GM23338 (cell line): ENCODE measurements around the gene SMYD5. TPM values are rescaled to one million over a fixed set of nuclear protein-coding genes. Genes with fewer than 3 reads are reported as not detected.

ENCODE experiments used
- ATAC-seq: fragments of 200-7000 bp; cut with Tn5 transposase; 3 replicates; pipeline ENCODE4 v1.9.1; 2020
- DNase-seq: peaks from one replicate; pipeline ENCODE4 v3.0.0-alpha.2; 2015; ENCODE audit warnings: low spot score
- H2AFZ ChIP-seq: fragments of 200-600 bp; sonication (generic); 2 replicates; pipeline ENCODE4 v1.8.0; 2016; ENCODE audit warnings: antibody characterized with exemption, mild to moderate bottlenecking, moderate library complexity
- H3F3A ChIP-seq: fragments of 200-600 bp; sonication (generic); replicated peaks from 2 replicates; pipeline ENCODE4 v1.8.0; 2017; ENCODE audit warnings: antibody characterized with exemption, mixed run types, low read depth
- H3K27ac ChIP-seq: fragments of 200-600 bp; sonication (generic); 2 replicates; pipeline ENCODE4 v1.6.1; 2016; ENCODE audit warnings: low read depth
- H3K27me3 ChIP-seq: fragments of 200-600 bp; sonication (generic); 2 replicates; pipeline ENCODE4 v1.8.0; 2016; ENCODE audit warnings: mild to moderate bottlenecking, mixed run types, moderate library complexity; ENCODE audit not compliant: insufficient read depth
- H3K36me3 ChIP-seq: fragments of 200-600 bp; sonication (generic); 2 replicates; pipeline ENCODE4 v1.8.0; 2016; ENCODE audit warnings: mild to moderate bottlenecking; ENCODE audit not compliant: insufficient read depth
- H3K4me1 ChIP-seq: fragments of 200-600 bp; sonication (generic); 2 replicates; pipeline ENCODE4 v1.8.0; 2016; ENCODE audit warnings: mild to moderate bottlenecking, moderate library complexity; ENCODE audit not compliant: insufficient read depth
- H3K4me2 ChIP-seq: fragments of 200-600 bp; sonication (generic); 2 replicates; pipeline ENCODE4 v1.7.1; 2017; ENCODE audit warnings: mixed run types
- H3K4me3 ChIP-seq: fragments of 200-600 bp; sonication (generic); 2 replicates; pipeline ENCODE4 v1.6.1; 2016; ENCODE audit warnings: mixed run types
- H3K79me2 ChIP-seq: fragments of 200-600 bp; sonication (generic); replicated peaks from 2 replicates; pipeline ENCODE4 v1.8.0; 2017; ENCODE audit warnings: mild to moderate bottlenecking; ENCODE audit not compliant: insufficient read depth
- H3K9me2 ChIP-seq: fragments of 200-600 bp; sonication (generic); 2 replicates; pipeline ENCODE4 v1.8.0; 2017; ENCODE audit not compliant: insufficient read depth
- H4K20me1 ChIP-seq: fragments of 200-600 bp; sonication (generic); replicated peaks from 2 replicates; pipeline ENCODE4 v1.8.0; 2017; ENCODE audit warnings: mild to moderate bottlenecking; ENCODE audit not compliant: insufficient read depth
- H3K27ac Mint-ChIP-seq: 2 replicates; pipeline ENCODE4 v1.8.0; 2020; ENCODE audit warnings: inconsistent platforms, mild to moderate bottlenecking, moderate library complexity, mixed read lengths
- H3K27me3 Mint-ChIP-seq: 3 replicates; pipeline ENCODE4 v1.8.0; 2022; ENCODE audit warnings: low read depth, mild to moderate bottlenecking, moderate library complexity, mixed read lengths, inconsistent platforms; ENCODE audit not compliant: insufficient read depth, poor library complexity
- H3K36me3 Mint-ChIP-seq: 3 replicates; pipeline ENCODE4 v1.8.0; 2021; ENCODE audit warnings: low read depth, mild to moderate bottlenecking, inconsistent platforms, moderate library complexity, mixed read lengths
- H3K4me1 Mint-ChIP-seq: 3 replicates; pipeline ENCODE4 v1.8.0; 2020; ENCODE audit warnings: mild to moderate bottlenecking, inconsistent platforms, mixed read lengths
- H3K4me3 Mint-ChIP-seq: 3 replicates; pipeline ENCODE4 v1.8.0; 2021; ENCODE audit warnings: moderate library complexity, mild to moderate bottlenecking, inconsistent platforms, mixed read lengths
- H3K9me3 Mint-ChIP-seq: 3 replicates; pipeline ENCODE4 v1.8.0; 2020; ENCODE audit warnings: moderate library complexity, mild to moderate bottlenecking, inconsistent platforms, mixed read lengths
- CREB1 ChIP-seq: fragments of 250-450 bp; sonication (Bioruptor Pico); IDR thresholded peaks from 2 replicates; pipeline ENCODE4 v1.5.0; 2020; ENCODE audit warnings: low read depth, mild to moderate bottlenecking, moderate library complexity
- EZH2 ChIP-seq: fragments of 200-600 bp; sonication (generic); IDR thresholded peaks from one replicate; pipeline ENCODE4 v1.8.0; 2017; ENCODE audit warnings: antibody characterized with exemption, mild to moderate bottlenecking, low read depth; ENCODE audit not compliant: unreplicated experiment
- EZH2phosphoT487 ChIP-seq: fragments of 200-600 bp; sonication (generic); IDR thresholded peaks from one replicate; pipeline ENCODE4 v1.8.1; 2018; ENCODE audit warnings: antibody characterized with exemption; ENCODE audit not compliant: unreplicated experiment
- JUNB ChIP-seq: IDR thresholded peaks from one replicate; pipeline ENCODE4 v1.6.1; 2016; ENCODE audit warnings: antibody characterized with exemption; ENCODE audit not compliant: unreplicated experiment
- NANOG ChIP-seq: IDR thresholded peaks from 2 replicates; pipeline ENCODE4 v1.6.1; 2016; ENCODE audit warnings: antibody characterized with exemption, borderline replicate concordance
- POLR2AphosphoS5 ChIP-seq: IDR thresholded peaks from 2 replicates; pipeline ENCODE4 v1.6.1; 2016; ENCODE audit warnings: antibody characterized with exemption, low read depth
- STAT1 ChIP-seq: IDR thresholded peaks from one replicate; pipeline ENCODE4 v1.6.1; 2016; ENCODE audit warnings: antibody characterized with exemption; ENCODE audit not compliant: unreplicated experiment
- ZNF114 ChIP-seq: fragments of 250-450 bp; sonication (Bioruptor Pico); IDR thresholded peaks from 2 replicates; pipeline ENCODE4 v1.5.0; 2020; ENCODE audit warnings: mild to moderate bottlenecking, moderate library complexity
- ZNF331 ChIP-seq: fragments of 250-450 bp; sonication (Bioruptor Pico); IDR thresholded peaks from 2 replicates; pipeline ENCODE4 v1.5.0; 2020; ENCODE audit warnings: low read depth, mild to moderate bottlenecking, moderate library complexity
- polyA plus RNA-seq: library from polyadenylated mRNA; unstranded; fragments of >200 nt; fragmentation: Nextera tagmentation; extraction: Ambion mirVana; gene quantifications from 2 replicates; pipeline ENCODE4 v1.2.1, GENCODE V29; 2016
- total RNA-seq: library from RNA; depleted of rRNA; stranded (reverse); fragments of >200 nt; shearing (Covaris generic); gene quantifications from 2 replicates; pipeline ENCODE4 v1.2.3, GENCODE V29; 2014
- TF ChIP-seq, protein P1 (sequence below), 2 experiments: fragments of 200-600 bp in 1 of 2; sonication (generic) in 1 of 2; conservative IDR thresholded peaks; 2 replicates each; pipeline versions ENCODE4 v1.5.1 to v1.6.1; 2016 to 2017; ENCODE audit warnings: antibody characterized with exemption in 2 of 2, low read depth in 2 of 2, mild to moderate bottlenecking in 2 of 2, moderate library complexity in 1 of 2
- TF ChIP-seq, protein P2 (sequence below): IDR thresholded peaks from one replicate; pipeline ENCODE4 v1.6.1; 2018; ENCODE audit warnings: antibody characterized with exemption; ENCODE audit not compliant: unreplicated experiment
- TF ChIP-seq, protein P3 (sequence below): IDR thresholded peaks from 2 replicates; pipeline ENCODE4 v1.6.1; 2016; ENCODE audit warnings: antibody characterized with exemption
- TF ChIP-seq, protein P4 (sequence below): fragments of 250-450 bp; sonication (Bioruptor Pico); IDR thresholded peaks from 2 replicates; pipeline ENCODE4 v1.5.0; 2020; ENCODE audit warnings: mild to moderate bottlenecking, moderate library complexity

SMYD5 gene
- total and polyA plus RNA-seq, 2 experiments from 2014 or later: 20.5 to 45.8 TPM

DNA sequence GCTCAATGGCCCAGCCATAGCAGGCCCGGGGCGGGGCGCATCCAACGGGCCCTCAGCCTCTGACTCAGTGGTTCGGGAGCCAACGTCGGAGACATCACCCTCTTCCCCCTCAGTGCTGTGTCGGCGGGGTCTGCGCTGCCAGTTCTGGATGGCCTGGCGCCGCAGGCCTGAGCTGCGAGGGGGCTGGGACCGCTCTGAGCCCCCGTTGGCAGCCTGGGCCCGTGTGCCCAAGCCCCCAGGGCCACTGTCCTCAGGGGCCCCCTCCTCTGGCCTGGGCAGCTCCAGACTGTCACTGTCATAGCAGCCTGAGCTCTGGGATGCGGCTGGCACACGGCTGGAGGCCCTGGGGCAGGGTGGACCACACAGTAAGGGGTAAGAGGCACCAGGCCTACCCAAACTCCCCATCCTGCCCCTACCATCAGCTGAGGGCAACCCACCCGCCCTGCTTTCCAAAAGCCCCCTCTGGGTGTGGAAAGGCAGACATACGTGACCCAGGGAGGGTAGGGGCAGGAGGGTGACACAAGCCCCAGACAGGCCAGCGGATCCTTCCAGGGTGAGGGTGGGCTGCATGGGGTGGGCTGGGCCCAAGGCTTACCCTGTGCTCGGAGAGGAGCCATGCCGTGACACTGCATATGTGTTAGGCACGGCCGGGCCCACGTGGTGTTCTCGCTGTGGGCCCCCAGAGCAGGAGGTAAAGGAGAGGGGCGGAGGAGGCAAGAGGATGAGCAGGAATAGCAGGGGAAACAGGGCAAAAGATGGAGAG, 51.4 kb downstream of the SMYD5 start:
- no peak overlapping the region for H3K4me2 ChIP-seq
- no peaks in the 10 kb centered on the region; the same call in 1 of the 2 replicates for H3K36me3 ChIP-seq
- TF ChIP-seq JUNB (no peak), CREB1 (CRISPR knock-in tag) (no peak), STAT1 (no peak), EZH2 (no peak), ZNF114 (CRISPR knock-in tag) (no peak), EZH2phosphoT487 (no peak), POLR2AphosphoS5 (no peak), NANOG (no peak), ZNF331 (CRISPR knock-in tag) (no peak)
- TF ChIP-seq, protein P1, sequence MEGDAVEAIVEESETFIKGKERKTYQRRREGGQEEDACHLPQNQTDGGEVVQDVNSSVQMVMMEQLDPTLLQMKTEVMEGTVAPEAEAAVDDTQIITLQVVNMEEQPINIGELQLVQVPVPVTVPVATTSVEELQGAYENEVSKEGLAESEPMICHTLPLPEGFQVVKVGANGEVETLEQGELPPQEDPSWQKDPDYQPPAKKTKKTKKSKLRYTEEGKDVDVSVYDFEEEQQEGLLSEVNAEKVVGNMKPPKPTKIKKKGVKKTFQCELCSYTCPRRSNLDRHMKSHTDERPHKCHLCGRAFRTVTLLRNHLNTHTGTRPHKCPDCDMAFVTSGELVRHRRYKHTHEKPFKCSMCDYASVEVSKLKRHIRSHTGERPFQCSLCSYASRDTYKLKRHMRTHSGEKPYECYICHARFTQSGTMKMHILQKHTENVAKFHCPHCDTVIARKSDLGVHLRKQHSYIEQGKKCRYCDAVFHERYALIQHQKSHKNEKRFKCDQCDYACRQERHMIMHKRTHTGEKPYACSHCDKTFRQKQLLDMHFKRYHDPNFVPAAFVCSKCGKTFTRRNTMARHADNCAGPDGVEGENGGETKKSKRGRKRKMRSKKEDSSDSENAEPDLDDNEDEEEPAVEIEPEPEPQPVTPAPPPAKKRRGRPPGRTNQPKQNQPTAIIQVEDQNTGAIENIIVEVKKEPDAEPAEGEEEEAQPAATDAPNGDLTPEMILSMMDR (conservative IDR thresholded peaks at IDR 0.05; ENCODE audit: low read depth in 2 of 2): no peak
- TF ChIP-seq, protein P2, sequence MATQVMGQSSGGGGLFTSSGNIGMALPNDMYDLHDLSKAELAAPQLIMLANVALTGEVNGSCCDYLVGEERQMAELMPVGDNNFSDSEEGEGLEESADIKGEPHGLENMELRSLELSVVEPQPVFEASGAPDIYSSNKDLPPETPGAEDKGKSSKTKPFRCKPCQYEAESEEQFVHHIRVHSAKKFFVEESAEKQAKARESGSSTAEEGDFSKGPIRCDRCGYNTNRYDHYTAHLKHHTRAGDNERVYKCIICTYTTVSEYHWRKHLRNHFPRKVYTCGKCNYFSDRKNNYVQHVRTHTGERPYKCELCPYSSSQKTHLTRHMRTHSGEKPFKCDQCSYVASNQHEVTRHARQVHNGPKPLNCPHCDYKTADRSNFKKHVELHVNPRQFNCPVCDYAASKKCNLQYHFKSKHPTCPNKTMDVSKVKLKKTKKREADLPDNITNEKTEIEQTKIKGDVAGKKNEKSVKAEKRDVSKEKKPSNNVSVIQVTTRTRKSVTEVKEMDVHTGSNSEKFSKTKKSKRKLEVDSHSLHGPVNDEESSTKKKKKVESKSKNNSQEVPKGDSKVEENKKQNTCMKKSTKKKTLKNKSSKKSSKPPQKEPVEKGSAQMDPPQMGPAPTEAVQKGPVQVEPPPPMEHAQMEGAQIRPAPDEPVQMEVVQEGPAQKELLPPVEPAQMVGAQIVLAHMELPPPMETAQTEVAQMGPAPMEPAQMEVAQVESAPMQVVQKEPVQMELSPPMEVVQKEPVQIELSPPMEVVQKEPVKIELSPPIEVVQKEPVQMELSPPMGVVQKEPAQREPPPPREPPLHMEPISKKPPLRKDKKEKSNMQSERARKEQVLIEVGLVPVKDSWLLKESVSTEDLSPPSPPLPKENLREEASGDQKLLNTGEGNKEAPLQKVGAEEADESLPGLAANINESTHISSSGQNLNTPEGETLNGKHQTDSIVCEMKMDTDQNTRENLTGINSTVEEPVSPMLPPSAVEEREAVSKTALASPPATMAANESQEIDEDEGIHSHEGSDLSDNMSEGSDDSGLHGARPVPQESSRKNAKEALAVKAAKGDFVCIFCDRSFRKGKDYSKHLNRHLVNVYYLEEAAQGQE: no peak
- TF ChIP-seq, protein P3, sequence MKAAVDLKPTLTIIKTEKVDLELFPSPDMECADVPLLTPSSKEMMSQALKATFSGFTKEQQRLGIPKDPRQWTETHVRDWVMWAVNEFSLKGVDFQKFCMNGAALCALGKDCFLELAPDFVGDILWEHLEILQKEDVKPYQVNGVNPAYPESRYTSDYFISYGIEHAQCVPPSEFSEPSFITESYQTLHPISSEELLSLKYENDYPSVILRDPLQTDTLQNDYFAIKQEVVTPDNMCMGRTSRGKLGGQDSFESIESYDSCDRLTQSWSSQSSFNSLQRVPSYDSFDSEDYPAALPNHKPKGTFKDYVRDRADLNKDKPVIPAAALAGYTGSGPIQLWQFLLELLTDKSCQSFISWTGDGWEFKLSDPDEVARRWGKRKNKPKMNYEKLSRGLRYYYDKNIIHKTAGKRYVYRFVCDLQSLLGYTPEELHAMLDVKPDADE: no peak
- TF ChIP-seq, protein P4, sequence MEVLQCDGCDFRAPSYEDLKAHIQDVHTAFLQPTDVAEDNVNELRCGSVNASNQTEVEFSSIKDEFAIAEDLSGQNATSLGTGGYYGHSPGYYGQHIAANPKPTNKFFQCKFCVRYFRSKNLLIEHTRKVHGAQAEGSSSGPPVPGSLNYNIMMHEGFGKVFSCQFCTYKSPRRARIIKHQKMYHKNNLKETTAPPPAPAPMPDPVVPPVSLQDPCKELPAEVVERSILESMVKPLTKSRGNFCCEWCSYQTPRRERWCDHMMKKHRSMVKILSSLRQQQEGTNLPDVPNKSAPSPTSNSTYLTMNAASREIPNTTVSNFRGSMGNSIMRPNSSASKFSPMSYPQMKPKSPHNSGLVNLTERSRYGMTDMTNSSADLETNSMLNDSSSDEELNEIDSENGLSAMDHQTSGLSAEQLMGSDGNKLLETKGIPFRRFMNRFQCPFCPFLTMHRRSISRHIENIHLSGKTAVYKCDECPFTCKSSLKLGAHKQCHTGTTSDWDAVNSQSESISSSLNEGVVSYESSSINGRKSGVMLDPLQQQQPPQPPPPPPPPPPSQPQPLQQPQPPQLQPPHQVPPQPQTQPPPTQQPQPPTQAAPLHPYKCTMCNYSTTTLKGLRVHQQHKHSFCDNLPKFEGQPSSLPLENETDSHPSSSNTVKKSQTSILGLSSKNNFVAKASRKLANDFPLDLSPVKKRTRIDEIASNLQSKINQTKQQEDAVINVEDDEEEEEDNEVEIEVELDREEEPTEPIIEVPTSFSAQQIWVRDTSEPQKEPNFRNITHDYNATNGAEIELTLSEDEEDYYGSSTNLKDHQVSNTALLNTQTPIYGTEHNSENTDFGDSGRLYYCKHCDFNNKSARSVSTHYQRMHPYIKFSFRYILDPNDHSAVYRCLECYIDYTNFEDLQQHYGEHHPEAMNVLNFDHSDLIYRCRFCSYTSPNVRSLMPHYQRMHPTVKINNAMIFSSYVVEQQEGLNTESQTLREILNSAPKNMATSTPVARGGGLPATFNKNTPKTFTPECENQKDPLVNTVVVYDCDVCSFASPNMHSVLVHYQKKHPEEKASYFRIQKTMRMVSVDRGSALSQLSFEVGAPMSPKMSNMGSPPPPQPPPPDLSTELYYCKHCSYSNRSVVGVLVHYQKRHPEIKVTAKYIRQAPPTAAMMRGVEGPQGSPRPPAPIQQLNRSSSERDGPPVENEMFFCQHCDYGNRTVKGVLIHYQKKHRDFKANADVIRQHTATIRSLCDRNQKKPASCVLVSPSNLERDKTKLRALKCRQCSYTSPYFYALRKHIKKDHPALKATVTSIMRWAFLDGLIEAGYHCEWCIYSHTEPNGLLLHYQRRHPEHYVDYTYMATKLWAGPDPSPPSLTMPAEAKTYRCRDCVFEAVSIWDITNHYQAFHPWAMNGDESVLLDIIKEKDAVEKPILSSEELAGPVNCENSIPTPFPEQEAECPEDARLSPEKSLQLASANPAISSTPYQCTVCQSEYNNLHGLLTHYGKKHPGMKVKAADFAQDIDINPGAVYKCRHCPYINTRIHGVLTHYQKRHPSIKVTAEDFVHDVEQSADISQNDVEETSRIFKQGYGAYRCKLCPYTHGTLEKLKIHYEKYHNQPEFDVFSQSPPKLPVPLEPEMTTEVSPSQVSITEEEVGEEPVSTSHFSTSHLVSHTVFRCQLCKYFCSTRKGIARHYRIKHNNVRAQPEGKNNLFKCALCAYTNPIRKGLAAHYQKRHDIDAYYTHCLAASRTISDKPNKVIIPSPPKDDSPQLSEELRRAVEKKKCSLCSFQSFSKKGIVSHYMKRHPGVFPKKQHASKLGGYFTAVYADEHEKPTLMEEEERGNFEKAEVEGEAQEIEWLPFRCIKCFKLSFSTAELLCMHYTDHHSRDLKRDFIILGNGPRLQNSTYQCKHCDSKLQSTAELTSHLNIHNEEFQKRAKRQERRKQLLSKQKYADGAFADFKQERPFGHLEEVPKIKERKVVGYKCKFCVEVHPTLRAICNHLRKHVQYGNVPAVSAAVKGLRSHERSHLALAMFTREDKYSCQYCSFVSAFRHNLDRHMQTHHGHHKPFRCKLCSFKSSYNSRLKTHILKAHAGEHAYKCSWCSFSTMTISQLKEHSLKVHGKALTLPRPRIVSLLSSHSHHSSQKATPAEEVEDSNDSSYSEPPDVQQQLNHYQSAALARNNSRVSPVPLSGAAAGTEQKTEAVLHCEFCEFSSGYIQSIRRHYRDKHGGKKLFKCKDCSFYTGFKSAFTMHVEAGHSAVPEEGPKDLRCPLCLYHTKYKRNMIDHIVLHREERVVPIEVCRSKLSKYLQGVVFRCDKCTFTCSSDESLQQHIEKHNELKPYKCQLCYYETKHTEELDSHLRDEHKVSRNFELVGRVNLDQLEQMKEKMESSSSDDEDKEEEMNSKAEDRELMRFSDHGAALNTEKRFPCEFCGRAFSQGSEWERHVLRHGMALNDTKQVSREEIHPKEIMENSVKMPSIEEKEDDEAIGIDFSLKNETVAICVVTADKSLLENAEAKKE (CRISPR knock-in tag): no peak
- Mint-ChIP-seq H3K4me3 (no peak overlapping the region), H3K36me3 (peaks cover 11% of the 10 kb centered on the region), H3K4me1 (peaks cover 17% of the 10 kb centered on the region), H3K27me3 (peaks cover 21% of the 10 kb centered on the region), H3K27ac (no peak overlapping the region), H3K9me3 (no peaks in the 10 kb centered on the region; the same call in 1 of the 3 replicates)
- DNase-seq: no peak
- H3F3A ChIP-seq: peaks cover 8% of the 10 kb centered on the region; the same call in 1 of the 2 replicates
- no peak for ATAC-seq
- no peak overlapping the region for H3K4me3 ChIP-seq
- no peak overlapping the region for H3K27ac ChIP-seq
- peaks cover 17% of the 10 kb centered on the region for H3K4me1 ChIP-seq
- no peaks in the 10 kb centered on the region for H3K9me2 ChIP-seq
- peaks cover 26% of the 10 kb centered on the region for H3K27me3 ChIP-seq
- H2AFZ ChIP-seq: no peak overlapping the region
- H4K20me1 ChIP-seq: peaks cover 15% of the 10 kb centered on the region
- 0 out of 2 replicates have a peak, but pooled peaks cover 5% of the 10 kb centered on the region for H3K79me2 ChIP-seq
